Measurements from ENCODE around the gene USP36.

GRCh38 chr17:78748730-78749317 lies 91.8 kb downstream of the USP36 start:
- no peak for TF ChIP-seq CTCF (IDR thresholded peaks at IDR 0.05)
- no peak for TF ChIP-seq POLR2A (IDR thresholded peaks at IDR 0.05)
- TF ChIP-seq POLR2AphosphoS5 (IDR thresholded peaks at IDR 0.05): peak; percentile 22
- no peak for TF ChIP-seq EP300 (IDR thresholded peaks at IDR 0.05)
